ENCODE data around the gene FBXL13. TPM values are rescaled to one million over a fixed set of nuclear protein-coding genes. Genes with fewer than 3 reads are reported as not detected.

FBXL13 gene
- total RNA-seq, 2 donors from 2014 or later = 1.3 to 1.4 TPM

DNA sequence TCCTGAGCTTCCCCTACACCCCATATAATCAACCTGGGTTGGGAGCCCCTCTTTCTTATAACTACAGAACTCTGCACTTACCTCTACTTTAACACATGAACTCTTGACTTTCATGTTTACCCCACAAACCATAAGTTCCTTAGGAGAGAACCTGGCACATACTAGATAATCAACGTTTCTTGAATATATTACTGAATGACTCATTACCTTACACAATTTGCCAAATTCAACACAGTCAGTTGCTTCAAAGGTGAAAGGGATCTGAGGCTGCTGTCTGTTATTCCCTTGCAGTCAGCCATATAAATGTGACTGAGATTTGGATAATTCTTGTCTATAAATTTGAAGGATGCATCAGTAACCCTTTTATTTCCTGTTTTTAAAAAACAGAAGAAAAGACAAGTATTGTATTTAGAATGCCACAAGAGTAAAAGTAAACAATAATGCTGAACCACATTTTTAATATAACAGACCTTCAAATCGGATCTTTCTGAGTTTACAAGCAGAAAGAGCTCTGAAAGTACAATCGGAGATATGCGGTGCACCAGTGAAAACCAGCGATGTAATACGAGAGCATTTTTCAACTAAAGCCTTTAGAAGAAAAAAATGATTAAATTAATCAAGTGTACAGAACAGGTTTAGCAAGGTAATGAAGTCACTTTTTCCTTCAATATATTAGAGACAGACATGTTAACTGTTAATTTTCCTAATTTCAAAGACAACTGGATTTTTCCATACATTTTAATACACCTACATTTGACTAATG is 191.3 kb downstream of the FBXL13 start:
- H3K9me3 ChIP-seq (ENCODE audit: control insufficient read depth, low read length, poor library complexity, severe bottlenecking) = no peaks in the 10 kb centered on the region
- Mint-ChIP-seq H3K4me3 (peak overlapping the region; percentile 19), H3K27ac (no peak overlapping the region), H3K36me3 (ENCODE audit: low read depth) (no peaks in the 10 kb centered on the region), H3K27me3 (peaks cover 6% of the 10 kb centered on the region), H3K4me1 (peaks cover 2% of the 10 kb centered on the region)
- DNase-seq (no peak), ATAC-seq (no peak)

DNA sequence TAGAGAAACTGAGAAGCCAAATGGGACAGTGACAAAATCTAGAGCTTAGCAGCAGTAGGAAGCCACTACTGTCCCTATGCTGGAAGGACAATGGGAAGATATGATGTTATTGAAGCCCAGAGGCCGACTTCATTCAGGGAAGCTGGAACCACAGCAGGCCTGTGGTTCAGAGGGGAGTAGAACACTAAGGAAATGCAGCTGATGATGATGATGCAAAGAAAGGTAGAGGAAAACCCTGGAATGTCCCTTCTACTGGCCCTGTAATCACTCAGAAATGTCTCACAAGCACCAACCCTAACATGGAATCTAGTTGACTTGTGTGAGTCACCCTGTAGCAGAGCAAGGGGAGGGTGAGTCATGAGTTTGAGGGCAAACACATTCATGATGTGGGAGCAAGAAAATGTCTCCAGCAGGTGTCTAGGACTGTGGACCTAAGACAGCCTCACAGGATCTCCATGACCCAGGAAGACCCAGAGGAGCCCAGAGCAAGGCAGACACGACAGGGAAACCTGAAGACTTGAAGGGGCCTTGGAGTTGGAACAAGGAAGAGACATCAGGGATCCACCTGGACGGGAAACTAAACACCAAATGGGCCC is 198.8 kb downstream of the FBXL13 start:
- ATAC-seq (no peak), DNase-seq (no peak)
- H3K9me3 ChIP-seq (ENCODE audit: control insufficient read depth, low read length, poor library complexity, severe bottlenecking) = no peaks in the 10 kb centered on the region
- Mint-ChIP-seq H3K27me3 (no peaks in the 10 kb centered on the region), H3K4me1 (peaks cover 5% of the 10 kb centered on the region), H3K4me3 (no peak overlapping the region), H3K36me3 (ENCODE audit: low read depth) (peaks cover 2% of the 10 kb centered on the region), H3K27ac (no peak overlapping the region)

DNA sequence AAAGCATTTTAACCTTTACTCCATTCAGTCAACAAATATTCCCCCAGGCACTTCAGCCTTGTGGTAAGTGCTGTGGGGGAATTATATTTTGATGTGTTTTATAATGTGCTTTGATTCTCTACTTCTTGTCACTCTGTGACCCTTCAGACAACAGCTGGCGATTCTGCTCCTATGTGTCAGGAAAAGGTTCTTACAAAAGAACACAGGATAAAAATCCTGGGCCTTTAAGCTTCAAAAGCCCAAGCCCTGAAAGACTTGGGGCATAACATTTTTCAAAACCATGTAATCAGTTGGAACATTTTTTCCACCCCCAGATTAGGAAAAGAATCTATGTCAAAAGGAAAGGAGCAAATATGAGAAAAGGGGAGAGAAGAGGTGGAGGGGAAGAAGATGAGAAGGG is 199.6 kb downstream of the FBXL13 start:
- no peak overlapping the region for H3K27ac Mint-ChIP-seq
- H3K27me3 Mint-ChIP-seq = no peaks in the 10 kb centered on the region
- ATAC-seq (no peak), DNase-seq (no peak)
- peaks cover 2% of the 10 kb centered on the region for H3K36me3 Mint-ChIP-seq (ENCODE audit: low read depth)
- peaks cover 5% of the 10 kb centered on the region for H3K4me1 Mint-ChIP-seq
- H3K9me3 ChIP-seq (ENCODE audit: control insufficient read depth, low read length, poor library complexity, severe bottlenecking) = no peaks in the 10 kb centered on the region
- H3K4me3 Mint-ChIP-seq = no peak overlapping the region

DNA sequence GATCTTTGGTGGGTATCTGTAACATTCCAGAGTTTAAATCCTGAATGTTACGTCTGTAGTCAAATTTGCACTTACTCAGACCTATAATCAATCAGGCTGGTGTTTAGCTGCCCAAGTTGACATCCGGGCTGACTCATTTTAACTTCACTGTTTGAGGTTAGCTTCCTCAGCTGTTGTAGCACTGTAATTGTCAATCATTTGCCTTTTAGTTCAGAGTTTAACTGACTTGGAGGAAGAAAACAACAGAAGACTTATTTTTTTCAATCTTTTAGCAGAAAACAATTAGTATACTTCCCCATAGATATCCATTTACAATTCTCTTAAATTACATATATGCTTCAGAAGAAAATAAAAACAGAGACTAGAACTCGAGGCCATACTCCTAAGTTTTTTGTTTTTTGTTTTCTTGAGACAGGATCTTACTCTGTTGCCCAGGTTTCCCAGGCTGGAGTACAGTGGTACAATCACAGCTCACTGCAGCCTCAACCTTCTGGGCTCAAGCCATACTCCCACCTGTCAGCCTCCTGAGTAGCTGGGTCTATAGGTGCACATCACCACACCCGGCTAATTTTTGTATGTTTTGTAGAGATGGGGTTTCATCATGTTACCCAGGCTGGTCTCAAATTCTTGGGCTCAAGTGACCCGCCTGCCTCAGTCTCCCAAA is 200.3 kb downstream of the FBXL13 start:
- peaks cover 5% of the 10 kb centered on the region for H3K4me1 Mint-ChIP-seq
- DNase-seq = no peak
- no peaks in the 10 kb centered on the region for H3K27me3 Mint-ChIP-seq
- H3K27ac Mint-ChIP-seq = peak overlapping the region; percentile 17
- no peaks in the 10 kb centered on the region for H3K9me3 ChIP-seq (ENCODE audit: control insufficient read depth, low read length, poor library complexity, severe bottlenecking)
- no peak overlapping the region for H3K4me3 Mint-ChIP-seq
- peak; percentile 36 for ATAC-seq
- H3K36me3 Mint-ChIP-seq (ENCODE audit: low read depth) = peaks cover 2% of the 10 kb centered on the region

DNA sequence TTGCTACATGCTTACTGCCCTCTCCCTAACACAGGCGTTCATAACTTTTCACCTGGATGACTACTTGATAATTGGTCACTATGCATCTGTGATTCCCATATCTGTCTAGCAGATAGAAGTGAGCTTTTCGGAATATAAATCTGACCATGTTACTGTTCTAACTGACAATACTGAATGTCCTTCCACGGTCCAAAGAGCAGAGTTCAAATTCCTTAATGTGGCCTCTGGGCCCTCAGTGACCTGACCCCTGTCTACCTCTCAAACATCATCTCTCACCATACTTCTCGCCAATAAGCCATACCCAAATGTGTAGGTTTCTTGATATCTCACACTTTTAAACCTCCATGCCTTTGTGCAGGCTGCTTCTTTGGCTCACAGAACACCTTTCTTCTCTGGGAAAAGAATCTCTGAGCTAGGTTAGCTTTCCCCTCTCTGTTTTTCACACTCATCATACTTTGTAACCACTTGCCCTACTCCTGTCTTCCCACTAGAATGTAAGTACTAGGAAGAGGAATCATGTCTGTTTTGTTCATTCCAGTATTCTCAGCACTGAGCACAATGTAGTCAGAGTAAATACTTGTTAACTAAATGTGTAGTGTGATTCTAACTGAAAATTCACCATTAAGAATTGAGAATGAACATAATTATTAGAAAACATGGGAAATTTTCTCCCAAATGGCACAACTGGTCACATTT is 201.0 kb downstream of the FBXL13 start:
- Mint-ChIP-seq H3K27ac (peak overlapping the region; percentile 17), H3K36me3 (ENCODE audit: low read depth) (peaks cover 2% of the 10 kb centered on the region), H3K4me3 (no peak overlapping the region), H3K4me1 (peaks cover 5% of the 10 kb centered on the region), H3K27me3 (no peaks in the 10 kb centered on the region)
- no peaks in the 10 kb centered on the region for H3K9me3 ChIP-seq (ENCODE audit: control insufficient read depth, low read length, poor library complexity, severe bottlenecking)
- DNase-seq = no peak
- ATAC-seq = no peak

DNA sequence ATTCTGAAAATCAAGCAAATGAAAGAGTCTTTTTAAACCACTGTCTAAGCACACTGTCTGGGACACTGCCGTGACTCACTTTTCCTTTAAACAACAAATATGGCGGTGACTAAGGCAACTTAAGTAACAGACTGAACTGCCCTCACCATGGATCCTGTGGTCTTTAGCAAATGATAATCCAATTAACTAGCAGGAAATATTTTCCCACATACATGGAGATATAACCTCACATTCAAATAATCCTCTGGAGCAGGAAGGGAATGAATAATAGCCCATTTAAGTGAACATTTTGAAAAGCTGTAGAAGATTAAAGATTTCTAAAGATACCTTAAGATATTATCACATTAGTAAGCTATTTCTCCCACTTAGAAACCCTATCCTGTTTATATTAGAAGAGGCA is 202.1 kb downstream of the FBXL13 start:
- Mint-ChIP-seq H3K4me3 (no peak overlapping the region), H3K4me1 (peaks cover 5% of the 10 kb centered on the region), H3K36me3 (ENCODE audit: low read depth) (peaks cover 2% of the 10 kb centered on the region), H3K27ac (no peak overlapping the region), H3K27me3 (no peaks in the 10 kb centered on the region)
- DNase-seq (no peak), ATAC-seq (no peak)
- H3K9me3 ChIP-seq (ENCODE audit: control insufficient read depth, low read length, poor library complexity, severe bottlenecking) = no peaks in the 10 kb centered on the region

DNA sequence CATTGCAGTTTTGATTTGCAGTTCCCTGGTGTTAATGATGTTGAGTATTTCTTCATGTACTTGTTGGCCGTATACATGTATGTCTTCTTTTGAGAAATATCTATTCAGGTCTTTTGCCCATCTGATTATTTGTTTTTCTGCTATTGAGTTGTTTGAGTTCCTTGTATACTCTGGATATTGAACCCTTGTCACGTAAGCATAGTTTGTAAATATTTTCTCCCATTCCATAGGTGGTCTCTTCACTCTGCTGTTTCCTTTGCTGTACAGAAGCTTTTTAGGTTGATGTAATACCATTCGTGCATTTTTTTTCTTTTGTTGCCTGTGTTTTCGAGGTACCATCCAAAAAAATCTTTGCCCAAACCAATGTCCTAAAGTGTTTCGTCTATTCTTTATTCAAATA is 205.4 kb downstream of the FBXL13 start:
- H3K36me3 Mint-ChIP-seq (ENCODE audit: low read depth) = peaks cover 3% of the 10 kb centered on the region
- no peaks in the 10 kb centered on the region for H3K9me3 ChIP-seq (ENCODE audit: control insufficient read depth, low read length, poor library complexity, severe bottlenecking)
- H3K27me3 Mint-ChIP-seq = no peaks in the 10 kb centered on the region
- ATAC-seq (no peak), DNase-seq (no peak)
- no peak overlapping the region for H3K27ac Mint-ChIP-seq
- no peak overlapping the region for H3K4me3 Mint-ChIP-seq
- H3K4me1 Mint-ChIP-seq = peaks cover 5% of the 10 kb centered on the region

DNA sequence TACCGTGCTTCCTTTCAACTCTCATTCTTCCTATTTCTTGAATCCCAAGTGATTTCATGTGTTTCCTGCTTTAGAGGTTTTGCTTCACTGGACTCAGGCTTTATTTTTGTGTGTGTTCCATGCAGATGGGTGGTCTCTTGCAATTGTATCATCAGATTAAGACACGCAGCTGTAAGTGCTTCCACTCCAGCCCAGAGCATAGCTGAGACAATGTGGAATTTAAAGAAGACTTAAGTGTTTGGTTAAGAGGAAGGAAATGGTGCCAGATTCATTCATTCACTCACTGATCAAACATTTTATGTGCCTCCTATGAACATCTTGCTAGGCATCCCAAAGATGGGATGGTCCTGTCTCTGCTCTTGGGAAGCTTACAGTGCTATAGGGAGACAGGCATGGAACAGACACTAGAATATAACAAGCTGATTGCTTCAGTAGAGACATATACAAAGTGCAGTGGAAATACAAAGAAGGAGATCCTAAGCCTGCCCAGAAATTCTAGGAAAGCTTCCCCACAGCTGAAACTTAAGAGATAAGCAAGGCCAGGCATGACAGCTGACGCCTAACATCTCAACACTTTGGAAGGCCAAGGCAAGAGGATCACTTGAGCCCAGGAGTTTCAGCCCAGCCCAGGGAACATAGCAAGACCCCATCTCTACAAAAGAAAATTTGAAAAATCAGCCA is 207.9 kb downstream of the FBXL13 start:
- Mint-ChIP-seq H3K4me3 (no peak overlapping the region), H3K4me1 (no peaks in the 10 kb centered on the region), H3K27ac (no peak overlapping the region), H3K27me3 (no peaks in the 10 kb centered on the region), H3K36me3 (ENCODE audit: low read depth) (peaks cover 3% of the 10 kb centered on the region)
- no peak for DNase-seq
- no peaks in the 10 kb centered on the region for H3K9me3 ChIP-seq (ENCODE audit: control insufficient read depth, low read length, poor library complexity, severe bottlenecking)
- ATAC-seq = no peak

DNA sequence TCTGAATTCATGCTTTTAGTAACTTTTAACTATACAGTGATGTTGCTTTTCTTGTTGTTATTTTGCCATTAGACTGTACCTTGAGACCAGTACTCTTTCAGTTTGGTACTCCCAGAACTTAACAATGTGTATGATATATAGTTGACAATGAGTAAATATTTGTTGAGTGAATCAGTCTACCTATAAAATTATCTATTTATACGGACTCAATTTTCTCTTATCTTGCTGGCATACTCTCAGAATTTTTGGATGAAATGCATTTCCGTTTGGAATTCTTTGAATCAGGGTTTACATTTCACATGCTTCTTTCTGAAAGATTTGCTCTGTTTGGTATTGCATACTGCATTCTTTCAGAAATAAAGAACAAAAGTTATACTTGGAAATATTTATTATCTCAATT is 209.6 kb downstream of the FBXL13 start:
- H3K4me1 Mint-ChIP-seq = no peaks in the 10 kb centered on the region
- peaks cover 3% of the 10 kb centered on the region for H3K36me3 Mint-ChIP-seq (ENCODE audit: low read depth)
- no peaks in the 10 kb centered on the region for H3K9me3 ChIP-seq (ENCODE audit: control insufficient read depth, low read length, poor library complexity, severe bottlenecking)
- no peak for ATAC-seq
- DNase-seq = no peak
- no peak overlapping the region for H3K27ac Mint-ChIP-seq
- H3K27me3 Mint-ChIP-seq = no peaks in the 10 kb centered on the region
- H3K4me3 Mint-ChIP-seq = no peak overlapping the region

DNA sequence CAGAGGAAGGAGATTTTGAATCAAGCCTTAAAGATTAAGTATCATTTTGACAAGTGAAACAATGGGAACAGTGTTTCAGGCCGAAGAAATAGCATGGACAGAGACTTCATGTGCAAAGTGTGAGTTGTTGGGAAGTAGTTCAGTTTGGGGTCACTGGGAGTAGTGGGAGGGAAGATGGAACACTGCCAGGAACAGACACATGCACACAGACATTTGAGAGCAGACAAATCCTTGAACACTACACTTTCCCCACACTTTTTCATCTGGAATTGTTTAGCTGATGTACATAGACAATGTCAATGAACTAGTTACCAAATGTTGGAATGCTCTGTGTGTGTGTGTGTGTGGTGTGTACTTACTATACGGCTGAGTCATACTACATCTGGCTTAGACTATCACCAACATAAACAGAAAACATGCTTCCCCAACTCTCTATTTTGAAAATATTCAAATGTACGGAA is 214.2 kb downstream of the FBXL13 start:
- H3K4me3 Mint-ChIP-seq = no peak overlapping the region
- no peak for ATAC-seq

DNA sequence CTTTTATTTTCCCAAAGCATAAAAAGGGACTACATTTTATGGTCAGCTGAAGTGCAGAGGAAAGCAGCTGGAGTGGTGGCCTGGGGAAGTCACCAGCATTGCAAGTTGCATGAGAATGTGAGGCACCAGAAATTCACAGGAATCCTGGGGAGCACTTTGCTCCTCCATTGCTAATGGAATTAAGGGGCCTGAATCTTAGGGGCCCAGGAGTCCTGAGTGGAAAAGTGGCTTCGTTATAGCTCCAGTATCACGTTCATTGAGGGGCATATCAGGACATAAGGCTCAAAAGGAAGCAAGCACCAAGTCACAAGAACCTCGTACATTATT is 214.8 kb downstream of the FBXL13 start:
- no peak overlapping the region for H3K4me3 Mint-ChIP-seq
- ATAC-seq (no peak), DNase-seq (no peak)
- H3K9me3 ChIP-seq (ENCODE audit: control insufficient read depth, low read length, poor library complexity, severe bottlenecking) = no peaks in the 10 kb centered on the region
- no peaks in the 10 kb centered on the region for H3K27me3 Mint-ChIP-seq
- H3K4me1 Mint-ChIP-seq = no peaks in the 10 kb centered on the region
- H3K36me3 Mint-ChIP-seq (ENCODE audit: low read depth) = no peaks in the 10 kb centered on the region
- H3K27ac Mint-ChIP-seq = no peak overlapping the region

More for the DNA sequence above, 214.2 kb downstream of the FBXL13 start:
- Mint-ChIP-seq H3K27me3 (no peaks in the 10 kb centered on the region), H3K27ac (no peak overlapping the region), H3K36me3 (ENCODE audit: low read depth) (no peaks in the 10 kb centered on the region), H3K4me1 (no peaks in the 10 kb centered on the region)
- DNase-seq = no peak
- H3K9me3 ChIP-seq (ENCODE audit: control insufficient read depth, low read length, poor library complexity, severe bottlenecking) = no peaks in the 10 kb centered on the region

DNA sequence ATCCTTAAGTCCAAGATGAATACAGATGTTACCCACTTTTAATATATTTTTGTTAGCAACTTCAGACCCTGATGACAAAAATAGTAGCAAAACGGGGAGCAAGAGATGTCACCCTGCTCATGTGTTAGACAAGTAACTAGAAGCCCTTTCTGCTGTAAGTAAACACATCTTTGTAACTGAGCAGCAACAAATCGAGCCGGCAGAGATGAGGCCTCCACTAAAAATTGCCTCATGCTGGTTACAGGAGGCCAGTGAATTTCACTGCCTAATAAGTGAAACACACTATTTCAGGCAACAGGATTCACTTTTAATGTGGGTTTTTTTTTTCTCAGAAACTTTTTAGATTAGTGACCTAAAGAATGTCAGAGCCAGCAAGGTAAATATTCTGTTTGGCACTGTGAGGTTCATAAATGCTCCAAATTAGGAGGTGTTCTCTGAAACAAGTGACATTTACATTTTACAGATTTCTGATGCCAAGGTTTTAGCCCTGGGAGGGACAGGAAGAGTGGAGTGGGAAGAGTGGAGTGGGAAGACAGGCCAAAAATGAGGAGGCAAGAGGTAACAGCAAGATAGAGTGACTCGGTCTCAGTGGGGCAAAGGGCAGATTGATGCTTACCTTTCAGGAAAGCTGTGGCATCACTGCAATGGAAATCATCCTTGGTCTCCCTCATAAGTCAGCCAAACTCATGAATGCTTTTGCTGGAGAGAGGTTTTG is 215.4 kb downstream of the FBXL13 start:
- Mint-ChIP-seq H3K36me3 (ENCODE audit: low read depth) (no peaks in the 10 kb centered on the region), H3K4me1 (no peaks in the 10 kb centered on the region), H3K27ac (no peak overlapping the region), H3K4me3 (no peak overlapping the region), H3K27me3 (no peaks in the 10 kb centered on the region)
- ATAC-seq (no peak), DNase-seq (no peak)
- H3K9me3 ChIP-seq (ENCODE audit: control insufficient read depth, low read length, poor library complexity, severe bottlenecking) = no peaks in the 10 kb centered on the region
